ENCODE measurements around the gene LRRC4C. TPM values are rescaled to one million over a fixed set of nuclear protein-coding genes. Genes with fewer than 3 reads are reported as not detected.

Gene LRRC4C
- total and polyA plus RNA-seq, 2 donors (not counting 3 experiments of a cell fraction or from before 2014, with no cell fraction given), result not detected

GRCh38 chr11:40380835-40381234 lies 1078.6 kb downstream of the LRRC4C start:
- FAIRE-seq, result no peak
- no TSS peak for BruUV-seq (replicated peaks)
- H3K9ac ChIP-seq (replicated peaks; ENCODE audit: extremely low read depth, insufficient read depth, low read length), result no peak overlapping the region
- no peak overlapping the region for H2AFZ ChIP-seq (ENCODE audit: low read depth, low read length)
- H4K20me1 ChIP-seq (replicated peaks; ENCODE audit: control insufficient read depth, extremely low read depth, insufficient read depth, low read length), result no peaks in the 10 kb centered on the region
- intact Hi-C loops (cut with micrococcal nuclease) (no loop called here), dilution Hi-C loops (cut with MboI; ENCODE audit: extremely low pct_ligation_motif_present, low sequenced_read_pairs) (no loop called here)
- no peaks in the 10 kb centered on the region for H3K79me2 ChIP-seq (ENCODE audit: control insufficient read depth, insufficient read depth, low read length)
- POLR2A ChIA-PET, result no interaction called here
- CTCF ChIA-PET, result no interaction called here
- TF ChIP-seq JUN (IDR thresholded peaks at IDR 0.05; ENCODE audit: borderline replicate concordance, insufficient read depth, insufficient read length, low read depth), result no peak
- TF ChIP-seq POLR2A (IDR thresholded peaks at IDR 0.05; ENCODE audit: low read depth, low read length), result no peak
- TF ChIP-seq FOS (IDR thresholded peaks at IDR 0.05; ENCODE audit: borderline replicate concordance, insufficient read depth, low read length), result no peak
- no peak for TF ChIP-seq GATA2 (IDR thresholded peaks at IDR 0.05; ENCODE audit: insufficient read depth, insufficient read length, low read depth, low read length)
- TF ChIP-seq MYC (IDR thresholded peaks at IDR 0.05; ENCODE audit: low read depth, low read length), result no peak
- no peak for TF ChIP-seq MAX (IDR thresholded peaks at IDR 0.05; ENCODE audit: insufficient read depth, insufficient read length)
- TF ChIP-seq EZH2 (IDR thresholded peaks at IDR 0.05; ENCODE audit: borderline replicate concordance, low read depth, low read length, severe bottlenecking), result no peak
- TF ChIP-seq CTCF (IDR thresholded peaks at IDR 0.05; ENCODE audit: extremely low read depth in 1 of 2, insufficient read depth in 1 of 2, low read depth in 1 of 2, low read length in 2 of 2), result no peak
- no peak for TF ChIP-seq POLR2AphosphoS5 (IDR thresholded peaks at IDR 0.05; ENCODE audit: insufficient read depth, low read depth, low read length)
- no peaks in the 10 kb centered on the region for H3K9me1 ChIP-seq (replicated peaks; ENCODE audit: control insufficient read depth, extremely low read depth, insufficient read depth, low read length)
- no peaks in the 10 kb centered on the region for H3K27me3 ChIP-seq (ENCODE audit: control insufficient read depth in 2 of 2, insufficient read depth in 2 of 2, low read length in 2 of 2)
- H3K36me3 ChIP-seq (ENCODE audit: control insufficient read depth in 2 of 2, extremely low read depth in 1 of 2, insufficient read depth in 2 of 2, low read length in 2 of 2), result no peaks in the 10 kb centered on the region
- no peaks in the 10 kb centered on the region for H3K4me1 ChIP-seq (ENCODE audit: control insufficient read depth, extremely low read depth, insufficient read depth, low read length)
- H3K27ac ChIP-seq (ENCODE audit: insufficient read depth, low read depth, low read length), result no peak overlapping the region
- no peak overlapping the region for H3K4me2 ChIP-seq (ENCODE audit: insufficient read depth, low read length)
- H3K4me3 ChIP-seq (replicated peaks in 1 of 3; ENCODE audit: insufficient read depth in 1 of 3, low read depth in 1 of 3, low read length in 3 of 3), result no peak overlapping the region
- H3K9me3 ChIP-seq (replicated peaks; ENCODE audit: control insufficient read depth, insufficient read depth, low read length), result no peaks in the 10 kb centered on the region
- no peak for DNase-seq (ENCODE audit: low read depth, low spot score)

Data from endothelial cell of umbilical vein (primary cell).